Endothelial cell of umbilical vein (primary cell): ENCODE results near the gene OLIG3. TPM values are rescaled to one million over a fixed set of nuclear protein-coding genes. Genes with fewer than 3 reads are reported as not detected.

Experiments used
- BruUV-seq: library from RNA; stranded (reverse); fragments of 400-500 nt; replicated peaks from 2 replicates; lab custom pipeline; 2021; lab: Mats Ljungman, UMichigan
- CTCF ChIA-PET: fragments of 300-600, 350-600 bp; sonication (Branson Sonifier 250); formaldehyde crosslinking; loops from one replicate; lab custom pipeline; 2021; ENCODE audit warnings: antibody characterized with exemption, inconsistent platforms; lab: Charles Lee
- POLR2A ChIA-PET: fragments of 300-600, 350-600 bp; sonication (Branson Sonifier 250); formaldehyde crosslinking; loops from one replicate; lab custom pipeline; 2021; ENCODE audit warnings: antibody characterized with exemption, inconsistent platforms; lab: Charles Lee
- DNase-seq: peaks from one replicate; pipeline ENCODE4 v3.0.0-alpha.2; 2011; ENCODE audit warnings: low read depth, low spot score
- FAIRE-seq: peaks from 2 replicates; lab custom pipeline; 2011; peaks lifted over from hg19 to GRCh38; lab: Jason Lieb, UNC
- H2AFZ ChIP-seq: 2 replicates; pipeline ENCODE4 v1.6.0; 2012; ENCODE audit warnings: low read depth, low read length, control low read depth, inconsistent platforms
- H3K27ac ChIP-seq: 2 replicates; pipeline ENCODE4 v1.5.1; 2011; ENCODE audit warnings: low read depth, mild to moderate bottlenecking, control low read depth, low read length, moderate library complexity; ENCODE audit not compliant: insufficient read depth
- H3K27me3 ChIP-seq, 2 experiments: 2 replicates each; pipeline versions ENCODE4 v1.6.0 to v1.6.1; 2011; ENCODE audit warnings: low read length in 2 of 2, mixed read lengths in 1 of 2; ENCODE audit not compliant: control insufficient read depth in 2 of 2, insufficient read depth in 2 of 2
- H3K36me3 ChIP-seq, 2 experiments: 2 replicates in 1 of 2; 3 replicates in 1 of 2; pipeline ENCODE4 v1.5.1; 2011; ENCODE audit warnings: low read length in 2 of 2, mild to moderate bottlenecking in 1 of 2, moderate library complexity in 1 of 2; ENCODE audit not compliant: control insufficient read depth in 2 of 2, insufficient read depth in 2 of 2; ENCODE audit errors: extremely low read depth in 1 of 2
- H3K4me1 ChIP-seq: 3 replicates; pipeline ENCODE4 v1.5.1; 2011; ENCODE audit warnings: mild to moderate bottlenecking, low read length; ENCODE audit not compliant: control insufficient read depth, insufficient read depth; ENCODE audit errors: extremely low read depth
- H3K4me2 ChIP-seq: 2 replicates; pipeline ENCODE4 v1.6.1; 2011; ENCODE audit warnings: low read length, control low read depth, mixed read lengths; ENCODE audit not compliant: insufficient read depth
- H3K4me3 ChIP-seq, 3 experiments: fragments of 200-600 bp in 1 of 3; sonication (generic), shearing (Covaris generic) in 1 of 3; replicated peaks in 1 of 3; 2 replicates each; pipeline ENCODE4 v1.5.1; 2011 to 2016; ENCODE audit warnings: control low read depth in 3 of 3, low read length in 3 of 3, mild to moderate bottlenecking in 2 of 3, inconsistent platforms in 1 of 3, low read depth in 1 of 3, moderate library complexity in 1 of 3; ENCODE audit not compliant: insufficient read depth in 1 of 3
- H3K79me2 ChIP-seq: 2 replicates; pipeline ENCODE4 v1.6.0; 2012; ENCODE audit warnings: low read length, inconsistent platforms; ENCODE audit not compliant: control insufficient read depth, insufficient read depth
- H3K9ac ChIP-seq: replicated peaks from 2 replicates; pipeline ENCODE3; 2011; ENCODE audit warnings: low read length, control low read depth; ENCODE audit not compliant: insufficient read depth; ENCODE audit errors: extremely low read depth
- H3K9me1 ChIP-seq: replicated peaks from 3 replicates; pipeline ENCODE4 v1.6.0; 2011; ENCODE audit warnings: mild to moderate bottlenecking, low read length; ENCODE audit not compliant: control insufficient read depth, insufficient read depth; ENCODE audit errors: extremely low read depth
- H3K9me3 ChIP-seq: replicated peaks from 2 replicates; pipeline ENCODE4 v1.5.1; 2012; ENCODE audit warnings: low read length, inconsistent platforms; ENCODE audit not compliant: control insufficient read depth, insufficient read depth
- H4K20me1 ChIP-seq: replicated peaks from 2 replicates; pipeline ENCODE3; 2011; ENCODE audit warnings: mild to moderate bottlenecking, low read length; ENCODE audit not compliant: control insufficient read depth, insufficient read depth; ENCODE audit errors: extremely low read depth
- EZH2 ChIP-seq: IDR thresholded peaks from 2 replicates; pipeline ENCODE4 v1.6.1; 2012; ENCODE audit warnings: borderline replicate concordance, low read depth, mild to moderate bottlenecking, moderate library complexity, low read length, inconsistent platforms; ENCODE audit not compliant: severe bottlenecking
- FOS ChIP-seq: IDR thresholded peaks from 2 replicates; pipeline ENCODE4 v1.6.1; 2011; ENCODE audit warnings: mild to moderate bottlenecking, low read length, moderate library complexity, borderline replicate concordance; ENCODE audit not compliant: insufficient read depth
- GATA2 ChIP-seq: IDR thresholded peaks from 2 replicates; pipeline ENCODE4 v1.7.0; 2011; ENCODE audit warnings: low read depth, mild to moderate bottlenecking, moderate library complexity, mixed read lengths, low read length; ENCODE audit not compliant: insufficient read length, insufficient read depth
- JUN ChIP-seq: IDR thresholded peaks from 2 replicates; pipeline ENCODE4 v1.6.1; 2011; ENCODE audit warnings: borderline replicate concordance, low read depth; ENCODE audit not compliant: insufficient read length, insufficient read depth
- MYC ChIP-seq: IDR thresholded peaks from one replicate; pipeline ENCODE4 v1.6.1; 2011; ENCODE audit warnings: mild to moderate bottlenecking, low read depth, low read length
- POLR2A ChIP-seq: IDR thresholded peaks from 2 replicates; pipeline ENCODE4 v1.6.1; 2012; ENCODE audit warnings: low read depth, mild to moderate bottlenecking, control low read depth, low read length
- POLR2AphosphoS5 ChIP-seq: IDR thresholded peaks from 2 replicates; pipeline ENCODE4 v1.6.1; 2012; ENCODE audit warnings: low read depth, mild to moderate bottlenecking, control low read depth, low read length, moderate library complexity; ENCODE audit not compliant: insufficient read depth
- dilution Hi-C: fragments of 300-500 bp; cut with MboI; formaldehyde crosslinking; loops from one replicate; pipeline ENCODE4 v1.15.0; 2019; ENCODE audit warnings: low sequenced_read_pairs; ENCODE audit not compliant: extremely low pct_ligation_motif_present
- intact Hi-C: fragments of 100-400 bp; cut with micrococcal nuclease; formaldehyde crosslinking; loops from one replicate; pipeline ENCODE4 v1.10.0; 2022
- polyA plus RNA-seq, 4 experiments: library from polyadenylated mRNA; depleted of rRNA in 3 of 4; stranded (reverse) in 3 of 4; unstranded in 1 of 4; fragments of >200 nt; gene quantifications; 2 replicates each; pipeline versions ENCODE4 v1.2.1 to v1.2.3, GENCODE V29; 2011 to 2012; ENCODE audit warnings: missing spikeins in 1 of 4
- total RNA-seq: library from RNA; stranded (reverse); gene quantifications from 2 replicates; pipeline ENCODE4 v1.2.3, GENCODE V29; 2021
- TF ChIP-seq, protein P1 (sequence below): IDR thresholded peaks from 2 replicates; pipeline ENCODE4 v1.6.1; 2011; ENCODE audit not compliant: insufficient read depth, insufficient read length
- TF ChIP-seq, protein P2 (sequence below), 2 donors: IDR thresholded peaks; 1 replicate in 1 of 2; 2 replicates in 1 of 2; pipeline ENCODE4 v1.5.1; 2011; ENCODE audit warnings: low read length in 2 of 2, mild to moderate bottlenecking in 2 of 2, moderate library complexity in 2 of 2, control low read depth in 1 of 2, inconsistent platforms in 1 of 2, low read depth in 1 of 2; ENCODE audit not compliant: insufficient read depth in 1 of 2; ENCODE audit errors: extremely low read depth in 1 of 2

Gene OLIG3
- total and polyA plus RNA-seq, 2 donors (not counting 3 experiments of a cell fraction or from before 2014, with no cell fraction given), result not detected

DNA sequence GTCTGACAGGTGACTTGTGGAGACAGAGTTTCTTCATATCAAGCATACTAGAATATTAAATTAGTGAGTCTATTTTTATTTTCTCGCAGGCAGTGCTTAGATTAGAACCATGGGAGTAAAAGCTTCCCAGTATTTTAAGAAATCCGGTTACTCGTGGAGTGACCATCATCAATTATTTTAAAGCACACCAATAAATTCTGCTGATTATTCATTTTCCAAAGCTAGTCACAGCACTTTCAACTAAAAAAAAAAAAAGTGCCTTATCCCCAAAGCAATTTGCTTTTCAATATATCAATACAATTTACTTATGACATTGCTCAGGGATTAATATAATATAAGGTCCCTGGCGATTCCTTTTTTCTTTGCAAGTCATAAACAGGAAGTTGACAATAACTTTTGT lies 26.3 kb upstream of the OLIG3 start:
- Histone ChIP-seq H3K79me2 (no peaks in the 10 kb centered on the region), H3K9ac (no peak overlapping the region), H3K36me3 (no peaks in the 10 kb centered on the region), H3K4me1 (no peaks in the 10 kb centered on the region), H3K27me3 (peaks cover 17 to 25% of the 10 kb centered on the region in 2 experiments), H3K4me3 (no peak overlapping the region), H3K9me1 (no peaks in the 10 kb centered on the region), H3K4me2 (no peak overlapping the region), H3K9me3 (no peaks in the 10 kb centered on the region), H3K27ac (no peak overlapping the region), H4K20me1 (no peaks in the 10 kb centered on the region), H2AFZ (no peak overlapping the region)
- TF ChIP-seq, protein P1, sequence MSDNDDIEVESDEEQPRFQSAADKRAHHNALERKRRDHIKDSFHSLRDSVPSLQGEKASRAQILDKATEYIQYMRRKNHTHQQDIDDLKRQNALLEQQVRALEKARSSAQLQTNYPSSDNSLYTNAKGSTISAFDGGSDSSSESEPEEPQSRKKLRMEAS, result no peak
- TF ChIP-seq EZH2 (no peak), JUN (no peak), MYC (no peak), GATA2 (no peak), FOS (no peak), POLR2AphosphoS5 (no peak), POLR2A (no peak)
- TF ChIP-seq, protein P2, sequence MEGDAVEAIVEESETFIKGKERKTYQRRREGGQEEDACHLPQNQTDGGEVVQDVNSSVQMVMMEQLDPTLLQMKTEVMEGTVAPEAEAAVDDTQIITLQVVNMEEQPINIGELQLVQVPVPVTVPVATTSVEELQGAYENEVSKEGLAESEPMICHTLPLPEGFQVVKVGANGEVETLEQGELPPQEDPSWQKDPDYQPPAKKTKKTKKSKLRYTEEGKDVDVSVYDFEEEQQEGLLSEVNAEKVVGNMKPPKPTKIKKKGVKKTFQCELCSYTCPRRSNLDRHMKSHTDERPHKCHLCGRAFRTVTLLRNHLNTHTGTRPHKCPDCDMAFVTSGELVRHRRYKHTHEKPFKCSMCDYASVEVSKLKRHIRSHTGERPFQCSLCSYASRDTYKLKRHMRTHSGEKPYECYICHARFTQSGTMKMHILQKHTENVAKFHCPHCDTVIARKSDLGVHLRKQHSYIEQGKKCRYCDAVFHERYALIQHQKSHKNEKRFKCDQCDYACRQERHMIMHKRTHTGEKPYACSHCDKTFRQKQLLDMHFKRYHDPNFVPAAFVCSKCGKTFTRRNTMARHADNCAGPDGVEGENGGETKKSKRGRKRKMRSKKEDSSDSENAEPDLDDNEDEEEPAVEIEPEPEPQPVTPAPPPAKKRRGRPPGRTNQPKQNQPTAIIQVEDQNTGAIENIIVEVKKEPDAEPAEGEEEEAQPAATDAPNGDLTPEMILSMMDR (IDR thresholded peaks at IDR 0.05; ENCODE audit: extremely low read depth in 1 of 2, insufficient read depth in 1 of 2, low read depth in 1 of 2, low read length in 2 of 2), result no peak
- intact Hi-C loops (no loop called here), dilution Hi-C loops (no loop called here)
- POLR2A ChIA-PET, result no interaction called here
- DNase-seq (no peak), FAIRE-seq (no peak)
- CTCF ChIA-PET, result no interaction called here
- BruUV-seq, result no TSS peak
